ENCODE measurements around the gene UBAC2.

DNA sequence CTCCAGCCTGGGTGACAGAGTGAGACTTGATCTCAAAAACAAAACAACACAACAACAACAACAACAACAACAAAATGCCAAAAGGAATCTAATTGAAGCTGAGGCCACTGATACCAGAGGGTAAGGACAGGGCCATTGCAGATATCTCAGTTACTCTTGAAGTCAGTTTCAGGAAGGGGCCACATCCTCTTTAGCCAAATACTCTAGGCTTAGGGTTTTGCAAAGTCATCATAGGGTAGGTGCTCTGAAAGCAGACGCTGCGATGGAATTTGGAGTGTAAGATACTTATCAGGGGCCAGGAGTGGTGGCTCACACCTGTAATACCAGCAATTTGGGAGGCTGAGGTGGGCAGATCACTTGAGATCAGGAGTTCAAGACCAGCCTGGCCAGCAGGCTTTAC is 46.6 kb upstream of the UBAC2 start:
- TF ChIP-seq TAF1 (IDR thresholded peaks at IDR 0.05; ENCODE audit: borderline replicate concordance, low read depth, low read length) (no peak), POLR2A (IDR thresholded peaks at IDR 0.05; ENCODE audit: low read depth, low read length) (no peak)
